GM18508 (cell line): ENCODE measurements around the gene PRPF38A.
"Not testable (repeated sequence)": the region's sequence is repeated elsewhere in the genome, so short reads cannot be mapped to it uniquely, and the experiment has no call there.

Experiments
- ATAC-seq: cut with Tn5 transposase; IDR thresholded peaks from one replicate; pipeline ENCODE4 v1.9.1; 2021; ENCODE audit warnings: moderate number of reproducible peaks; ENCODE audit not compliant: insufficient read depth, unreplicated experiment

Gene PRPF38A, protein sequence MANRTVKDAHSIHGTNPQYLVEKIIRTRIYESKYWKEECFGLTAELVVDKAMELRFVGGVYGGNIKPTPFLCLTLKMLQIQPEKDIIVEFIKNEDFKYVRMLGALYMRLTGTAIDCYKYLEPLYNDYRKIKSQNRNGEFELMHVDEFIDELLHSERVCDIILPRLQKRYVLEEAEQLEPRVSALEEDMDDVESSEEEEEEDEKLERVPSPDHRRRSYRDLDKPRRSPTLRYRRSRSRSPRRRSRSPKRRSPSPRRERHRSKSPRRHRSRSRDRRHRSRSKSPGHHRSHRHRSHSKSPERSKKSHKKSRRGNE

GRCh38 chr1:52404116-52404974 is at the start of gene PRPF38A, which contains the start of gene ORC1:
Gene PRPF38A (plus strand): TSS chr1:52404602. CDS start chr1:52404750, 148 bp downstream.
Gene ORC1 (minus strand): TSS chr1:52404423. CDS start chr1:52402223, 2,200 bp downstream.
- ATAC-seq: peak; percentile 65

DNA sequence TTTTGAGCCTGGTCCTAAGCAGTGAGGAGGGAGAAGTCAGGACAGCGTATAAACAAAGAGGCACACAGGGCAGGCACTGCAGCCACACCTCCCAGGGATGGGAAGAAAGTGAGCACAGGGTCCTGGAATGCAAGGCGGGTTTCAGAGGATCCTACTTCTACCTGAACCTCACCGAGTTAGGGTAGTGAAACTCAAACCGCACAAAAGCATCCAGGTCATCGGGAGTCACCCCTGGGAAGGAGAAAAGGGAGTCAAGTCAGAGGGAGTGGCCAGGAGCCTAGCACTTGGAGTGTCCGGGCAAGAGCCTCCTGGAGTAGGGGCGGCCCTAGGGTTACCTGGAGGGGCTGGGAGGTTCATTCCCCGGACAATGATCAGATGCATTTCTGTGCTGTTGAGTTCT is 49.0 kb upstream of the PRPF38A start:
- ATAC-seq: no peak

- no peak for ATAC-seq
Observed at GRCh38 chr1:52355847-52356505, 48.4 kb upstream of the PRPF38A start.

- no peak for ATAC-seq
Observed at GRCh38 chr1:52356818-52357355, 47.5 kb upstream of the PRPF38A start.

DNA sequence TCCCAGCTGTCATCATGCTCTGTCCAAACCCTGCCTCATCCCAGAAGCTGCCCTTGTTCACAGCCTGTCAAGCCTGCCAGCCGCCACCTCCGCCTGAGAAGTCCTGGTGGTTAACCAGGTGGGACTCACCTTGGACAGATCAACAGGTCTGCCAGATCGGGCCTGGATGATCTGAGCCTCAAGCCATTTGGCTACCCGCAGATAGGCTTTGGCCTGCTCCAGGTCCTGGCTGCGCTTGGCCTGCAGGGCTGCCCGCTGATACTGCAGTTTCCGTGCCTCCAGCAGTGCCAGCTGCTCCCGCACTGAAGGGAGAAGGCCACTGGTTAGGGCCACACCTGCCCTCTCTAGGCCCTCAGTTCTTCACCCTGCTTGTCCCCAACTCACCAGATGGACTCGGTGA is 47.0 kb upstream of the PRPF38A start:
- ATAC-seq: no peak

- ATAC-seq: no peak
Observed at GRCh38 chr1:52358851-52359497, 45.4 kb upstream of the PRPF38A start.

DNA sequence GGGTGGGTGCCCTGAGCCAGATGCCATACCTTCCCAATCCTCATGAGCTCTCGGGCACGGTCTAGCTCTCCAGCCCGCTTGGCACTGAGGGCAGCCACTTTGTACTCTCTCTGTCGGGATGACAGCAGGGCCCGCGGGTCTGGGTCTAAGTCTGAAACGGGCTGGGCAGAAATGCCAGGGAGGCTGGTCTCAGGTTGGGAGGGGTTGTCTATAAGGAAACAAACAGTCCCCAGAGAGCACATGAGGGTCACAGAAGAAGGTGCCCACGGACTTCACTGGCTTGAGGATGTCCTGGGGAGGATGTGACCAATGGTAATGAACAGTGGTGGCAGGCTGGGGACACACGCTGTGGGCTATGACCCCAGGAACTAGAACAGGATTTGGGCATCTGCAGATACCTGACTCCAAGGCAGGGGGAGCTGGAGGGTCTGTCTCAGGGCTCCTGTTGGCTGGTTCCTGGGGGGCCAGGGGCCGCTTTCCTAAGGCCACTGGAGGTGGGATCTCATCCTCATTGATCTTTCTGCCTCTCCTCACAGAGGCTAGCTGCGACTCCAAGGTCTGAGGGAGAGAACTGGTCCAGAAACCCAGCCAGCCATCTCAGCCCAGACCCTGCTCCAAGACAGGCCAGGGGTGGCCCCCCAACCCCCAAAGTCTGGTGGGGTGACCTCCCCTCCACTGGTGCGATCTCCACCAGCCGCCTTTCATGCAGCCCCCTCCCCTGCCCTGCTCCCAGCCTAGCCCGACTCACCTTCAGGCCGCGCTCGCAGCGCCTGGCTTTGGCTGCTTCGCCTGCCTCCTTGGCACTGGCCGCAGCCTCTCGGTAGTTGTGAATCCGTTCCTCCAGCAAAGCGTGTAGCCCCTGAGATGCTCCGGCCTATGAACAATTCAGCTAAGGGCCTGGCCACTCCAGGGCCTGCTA is 44.5 kb upstream of the PRPF38A start:
- ATAC-seq: no peak

DNA sequence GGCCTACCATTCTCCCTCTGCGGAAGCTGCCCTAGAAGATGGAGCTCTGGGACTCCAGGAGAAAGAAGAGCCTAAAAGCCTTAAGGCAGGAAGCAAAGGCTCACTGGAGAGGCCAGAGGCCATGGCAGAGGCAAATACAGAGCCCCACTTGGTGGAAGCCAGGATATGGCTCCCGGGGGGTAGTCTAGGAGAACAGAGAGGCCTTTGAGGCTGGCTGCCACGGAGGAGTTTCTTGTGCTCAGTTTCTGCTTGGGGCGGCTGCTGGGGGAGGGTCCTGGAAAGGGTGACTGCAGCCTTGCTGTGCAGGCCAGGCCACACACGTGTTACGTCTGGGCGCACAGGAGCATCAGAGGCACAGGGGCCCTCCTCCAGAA is 43.8 kb upstream of the PRPF38A start:
- ATAC-seq: no peak

GRCh38 chr1:52364235-52364839 is 40.1 kb upstream of the PRPF38A start:
- ATAC-seq: no peak

- no peak for ATAC-seq
Observed at GRCh38 chr1:52365071-52365745, 39.2 kb upstream of the PRPF38A start.

DNA sequence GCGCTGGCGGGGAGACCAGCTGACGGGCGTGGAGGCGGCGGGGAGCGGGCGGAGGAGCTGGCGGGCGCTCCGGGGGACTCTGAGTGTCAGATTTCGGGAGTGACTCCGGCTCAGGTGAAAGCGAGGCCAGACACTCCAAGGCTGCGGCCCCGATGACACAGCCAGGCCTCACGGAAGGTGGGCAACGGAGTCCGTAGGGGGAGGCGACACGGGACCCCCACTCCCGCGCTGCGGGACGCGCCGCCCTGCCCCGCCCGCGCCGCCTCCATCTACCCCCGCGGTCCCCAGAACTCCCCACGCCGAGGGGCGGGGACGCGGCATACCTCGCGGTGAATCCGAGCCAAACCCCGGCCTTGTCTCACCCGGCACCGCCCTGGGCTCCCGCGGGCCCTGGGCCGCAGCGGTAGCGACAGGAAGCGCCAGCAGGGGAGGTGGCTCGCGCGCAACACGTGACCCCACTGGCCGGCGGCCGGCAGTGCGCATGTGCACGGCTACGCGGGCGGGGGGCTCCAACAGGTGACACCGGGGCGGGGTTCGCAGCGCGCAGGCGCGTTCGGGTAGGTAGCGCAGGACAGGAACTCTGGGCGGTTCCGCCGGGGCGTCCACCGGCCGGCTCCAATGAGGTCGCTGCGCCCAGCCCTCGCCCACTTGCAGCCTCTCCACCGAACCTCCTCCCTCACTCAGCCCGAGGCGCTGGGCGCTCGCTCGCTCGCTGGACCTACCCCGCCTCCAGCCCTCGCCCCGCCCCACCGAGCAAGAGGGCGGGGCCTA is 38.5 kb upstream of the PRPF38A start, which contains the start of gene CC2D1B:
Gene CC2D1B, minus strand, starts transcription at position 460 of the 771 bp plus-strand sequence. CDS start 1,585 bp downstream, outside the sequence.
- ATAC-seq: peak; percentile 65

DNA sequence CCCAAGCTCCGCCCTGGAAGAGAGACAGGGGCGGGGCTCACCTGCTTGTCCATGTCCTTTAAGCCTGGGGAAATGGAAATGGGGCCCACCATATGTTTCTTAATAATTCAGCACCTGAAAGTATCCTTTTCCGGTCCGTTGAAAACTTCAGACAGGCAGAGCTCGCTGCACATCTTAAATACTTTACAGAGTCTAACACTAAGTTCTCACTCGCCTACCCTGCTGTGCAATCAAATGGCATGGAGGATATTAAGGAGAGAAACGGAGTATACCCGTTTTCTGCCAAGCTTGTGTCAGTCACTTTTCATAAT is 37.9 kb upstream of the PRPF38A start:
- no peak for ATAC-seq

GRCh38 chr1:52367272-52367671 is 37.1 kb upstream of the PRPF38A start:
- no peak for ATAC-seq

- ATAC-seq: no peak
Observed at GRCh38 chr1:52368383-52369172, 35.8 kb upstream of the PRPF38A start.

GRCh38 chr1:52369851-52370250 is 34.6 kb upstream of the PRPF38A start:
- ATAC-seq: not testable (repeated sequence)

DNA sequence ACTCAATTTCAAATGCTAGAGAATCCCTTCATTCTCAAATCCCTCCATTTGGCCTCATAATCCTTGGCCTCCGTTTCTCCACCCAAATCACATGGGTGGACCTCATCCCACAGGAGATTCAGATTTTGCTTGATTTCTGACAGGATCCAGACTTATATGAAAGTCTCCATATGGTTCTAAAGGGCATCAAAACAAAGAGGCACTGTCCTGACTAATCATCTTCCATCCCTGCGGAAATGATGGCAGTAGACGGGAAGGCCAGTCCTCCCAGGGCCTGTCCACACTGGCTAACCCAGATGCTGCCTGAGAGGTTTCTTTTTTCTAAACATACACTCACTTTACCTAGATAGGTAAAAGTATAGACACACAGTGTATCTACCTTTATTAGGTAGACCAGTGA is 19.0 kb upstream of the PRPF38A start:
- ATAC-seq: no peak

GRCh38 chr1:52386458-52386857 is 17.9 kb upstream of the PRPF38A start:
- no peak for ATAC-seq
